Endothelial cell of umbilical vein (primary cell): ENCODE results near the gene CCDC40. TPM values are rescaled to one million over a fixed set of nuclear protein-coding genes. Genes with fewer than 3 reads are reported as not detected.

Experiments
- BruUV-seq: library from RNA; stranded (reverse); fragments of 400-500 nt; replicated peaks from 2 replicates; lab custom pipeline; 2021; lab: Mats Ljungman, UMichigan
- CTCF ChIA-PET: fragments of 300-600, 350-600 bp; sonication (Branson Sonifier 250); formaldehyde crosslinking; loops from one replicate; lab custom pipeline; 2021; ENCODE audit warnings: antibody characterized with exemption, inconsistent platforms; lab: Charles Lee
- POLR2A ChIA-PET: fragments of 300-600, 350-600 bp; sonication (Branson Sonifier 250); formaldehyde crosslinking; loops from one replicate; lab custom pipeline; 2021; ENCODE audit warnings: antibody characterized with exemption, inconsistent platforms; lab: Charles Lee
- DNase-seq: peaks from one replicate; pipeline ENCODE4 v3.0.0-alpha.2; 2011; ENCODE audit warnings: low read depth, low spot score
- FAIRE-seq: peaks from 2 replicates; lab custom pipeline; 2011; peaks lifted over from hg19 to GRCh38; lab: Jason Lieb, UNC
- H2AFZ ChIP-seq: 2 replicates; pipeline ENCODE4 v1.6.0; 2012; ENCODE audit warnings: low read depth, low read length, control low read depth, inconsistent platforms
- H3K27ac ChIP-seq: 2 replicates; pipeline ENCODE4 v1.5.1; 2011; ENCODE audit warnings: low read depth, mild to moderate bottlenecking, control low read depth, low read length, moderate library complexity; ENCODE audit not compliant: insufficient read depth
- H3K27me3 ChIP-seq, 2 experiments: 2 replicates each; pipeline versions ENCODE4 v1.6.0 to v1.6.1; 2011; ENCODE audit warnings: low read length in 2 of 2, mixed read lengths in 1 of 2; ENCODE audit not compliant: control insufficient read depth in 2 of 2, insufficient read depth in 2 of 2
- H3K36me3 ChIP-seq, 2 experiments: 2 replicates in 1 of 2; 3 replicates in 1 of 2; pipeline ENCODE4 v1.5.1; 2011; ENCODE audit warnings: low read length in 2 of 2, mild to moderate bottlenecking in 1 of 2, moderate library complexity in 1 of 2; ENCODE audit not compliant: control insufficient read depth in 2 of 2, insufficient read depth in 2 of 2; ENCODE audit errors: extremely low read depth in 1 of 2
- H3K4me1 ChIP-seq: 3 replicates; pipeline ENCODE4 v1.5.1; 2011; ENCODE audit warnings: mild to moderate bottlenecking, low read length; ENCODE audit not compliant: control insufficient read depth, insufficient read depth; ENCODE audit errors: extremely low read depth
- H3K4me2 ChIP-seq: 2 replicates; pipeline ENCODE4 v1.6.1; 2011; ENCODE audit warnings: low read length, control low read depth, mixed read lengths; ENCODE audit not compliant: insufficient read depth
- H3K4me3 ChIP-seq, 3 experiments: fragments of 200-600 bp in 1 of 3; sonication (generic), shearing (Covaris generic) in 1 of 3; replicated peaks in 1 of 3; 2 replicates each; pipeline ENCODE4 v1.5.1; 2011 to 2016; ENCODE audit warnings: control low read depth in 3 of 3, low read length in 3 of 3, mild to moderate bottlenecking in 2 of 3, inconsistent platforms in 1 of 3, low read depth in 1 of 3, moderate library complexity in 1 of 3; ENCODE audit not compliant: insufficient read depth in 1 of 3
- H3K79me2 ChIP-seq: 2 replicates; pipeline ENCODE4 v1.6.0; 2012; ENCODE audit warnings: low read length, inconsistent platforms; ENCODE audit not compliant: control insufficient read depth, insufficient read depth
- H3K9ac ChIP-seq: replicated peaks from 2 replicates; pipeline ENCODE3; 2011; ENCODE audit warnings: low read length, control low read depth; ENCODE audit not compliant: insufficient read depth; ENCODE audit errors: extremely low read depth
- H3K9me1 ChIP-seq: replicated peaks from 3 replicates; pipeline ENCODE4 v1.6.0; 2011; ENCODE audit warnings: mild to moderate bottlenecking, low read length; ENCODE audit not compliant: control insufficient read depth, insufficient read depth; ENCODE audit errors: extremely low read depth
- H3K9me3 ChIP-seq: replicated peaks from 2 replicates; pipeline ENCODE4 v1.5.1; 2012; ENCODE audit warnings: low read length, inconsistent platforms; ENCODE audit not compliant: control insufficient read depth, insufficient read depth
- H4K20me1 ChIP-seq: replicated peaks from 2 replicates; pipeline ENCODE3; 2011; ENCODE audit warnings: mild to moderate bottlenecking, low read length; ENCODE audit not compliant: control insufficient read depth, insufficient read depth; ENCODE audit errors: extremely low read depth
- EZH2 ChIP-seq: IDR thresholded peaks from 2 replicates; pipeline ENCODE4 v1.6.1; 2012; ENCODE audit warnings: borderline replicate concordance, low read depth, mild to moderate bottlenecking, moderate library complexity, low read length, inconsistent platforms; ENCODE audit not compliant: severe bottlenecking
- FOS ChIP-seq: IDR thresholded peaks from 2 replicates; pipeline ENCODE4 v1.6.1; 2011; ENCODE audit warnings: mild to moderate bottlenecking, low read length, moderate library complexity, borderline replicate concordance; ENCODE audit not compliant: insufficient read depth
- GATA2 ChIP-seq: IDR thresholded peaks from 2 replicates; pipeline ENCODE4 v1.7.0; 2011; ENCODE audit warnings: low read depth, mild to moderate bottlenecking, moderate library complexity, mixed read lengths, low read length; ENCODE audit not compliant: insufficient read length, insufficient read depth
- JUN ChIP-seq: IDR thresholded peaks from 2 replicates; pipeline ENCODE4 v1.6.1; 2011; ENCODE audit warnings: borderline replicate concordance, low read depth; ENCODE audit not compliant: insufficient read length, insufficient read depth
- MYC ChIP-seq: IDR thresholded peaks from one replicate; pipeline ENCODE4 v1.6.1; 2011; ENCODE audit warnings: mild to moderate bottlenecking, low read depth, low read length
- POLR2A ChIP-seq: IDR thresholded peaks from 2 replicates; pipeline ENCODE4 v1.6.1; 2012; ENCODE audit warnings: low read depth, mild to moderate bottlenecking, control low read depth, low read length
- POLR2AphosphoS5 ChIP-seq: IDR thresholded peaks from 2 replicates; pipeline ENCODE4 v1.6.1; 2012; ENCODE audit warnings: low read depth, mild to moderate bottlenecking, control low read depth, low read length, moderate library complexity; ENCODE audit not compliant: insufficient read depth
- dilution Hi-C: fragments of 300-500 bp; cut with MboI; formaldehyde crosslinking; loops from one replicate; pipeline ENCODE4 v1.15.0; 2019; ENCODE audit warnings: low sequenced_read_pairs; ENCODE audit not compliant: extremely low pct_ligation_motif_present
- intact Hi-C: fragments of 100-400 bp; cut with micrococcal nuclease; formaldehyde crosslinking; loops from one replicate; pipeline ENCODE4 v1.10.0; 2022
- polyA plus RNA-seq, 4 experiments: library from polyadenylated mRNA; depleted of rRNA in 3 of 4; stranded (reverse) in 3 of 4; unstranded in 1 of 4; fragments of >200 nt; gene quantifications; 2 replicates each; pipeline versions ENCODE4 v1.2.1 to v1.2.3, GENCODE V29; 2011 to 2012; ENCODE audit warnings: missing spikeins in 1 of 4
- total RNA-seq: library from RNA; stranded (reverse); gene quantifications from 2 replicates; pipeline ENCODE4 v1.2.3, GENCODE V29; 2021
- TF ChIP-seq, protein P1 (sequence below), 2 donors: IDR thresholded peaks; 1 replicate in 1 of 2; 2 replicates in 1 of 2; pipeline ENCODE4 v1.5.1; 2011; ENCODE audit warnings: low read length in 2 of 2, mild to moderate bottlenecking in 2 of 2, moderate library complexity in 2 of 2, control low read depth in 1 of 2, inconsistent platforms in 1 of 2, low read depth in 1 of 2; ENCODE audit not compliant: insufficient read depth in 1 of 2; ENCODE audit errors: extremely low read depth in 1 of 2

The CCDC40 gene
- total and polyA plus RNA-seq, 2 donors (not counting 3 experiments of a cell fraction or from before 2014, with no cell fraction given) = 1.4 to 5.5 TPM

DNA sequence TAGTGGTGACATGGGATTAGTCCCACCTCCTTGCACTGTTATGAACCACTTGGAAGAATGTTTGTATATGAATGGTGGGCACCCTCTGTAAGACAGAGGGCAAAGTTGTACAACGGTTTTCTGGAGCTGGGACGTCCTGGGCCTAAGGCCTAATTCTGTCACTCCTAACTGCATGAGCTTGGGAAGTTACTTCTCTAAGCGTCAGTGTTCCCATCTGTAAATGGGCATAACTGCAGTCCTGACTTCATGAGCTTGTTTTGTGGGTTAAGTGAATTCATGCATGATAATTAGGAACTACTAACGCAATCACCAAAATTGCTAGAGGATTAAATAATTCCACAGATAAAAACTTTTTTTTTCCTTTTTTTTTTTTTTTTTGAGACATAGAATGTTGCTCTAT, 2.6 kb upstream of the CCDC40 start:
- Histone ChIP-seq H3K4me1 (peaks cover 15% of the 10 kb centered on the region), H2AFZ (no peak overlapping the region), H3K36me3 (no peaks in the 10 kb centered on the region), H3K4me2 (no peak overlapping the region), H3K27ac (no peak overlapping the region), H3K9me3 (no peaks in the 10 kb centered on the region), H3K9me1 (no peaks in the 10 kb centered on the region), H3K9ac (no peak overlapping the region), H3K79me2 (peaks cover 38% of the 10 kb centered on the region), H3K4me3 (no peak overlapping the region), H4K20me1 (no peaks in the 10 kb centered on the region), H3K27me3 (no peaks in the 10 kb centered on the region)
- TF ChIP-seq POLR2AphosphoS5 (no peak), POLR2A (no peak), EZH2 (no peak), JUN (no peak), MYC (no peak), FOS (no peak), GATA2 (no peak)
- TF ChIP-seq, protein P1, sequence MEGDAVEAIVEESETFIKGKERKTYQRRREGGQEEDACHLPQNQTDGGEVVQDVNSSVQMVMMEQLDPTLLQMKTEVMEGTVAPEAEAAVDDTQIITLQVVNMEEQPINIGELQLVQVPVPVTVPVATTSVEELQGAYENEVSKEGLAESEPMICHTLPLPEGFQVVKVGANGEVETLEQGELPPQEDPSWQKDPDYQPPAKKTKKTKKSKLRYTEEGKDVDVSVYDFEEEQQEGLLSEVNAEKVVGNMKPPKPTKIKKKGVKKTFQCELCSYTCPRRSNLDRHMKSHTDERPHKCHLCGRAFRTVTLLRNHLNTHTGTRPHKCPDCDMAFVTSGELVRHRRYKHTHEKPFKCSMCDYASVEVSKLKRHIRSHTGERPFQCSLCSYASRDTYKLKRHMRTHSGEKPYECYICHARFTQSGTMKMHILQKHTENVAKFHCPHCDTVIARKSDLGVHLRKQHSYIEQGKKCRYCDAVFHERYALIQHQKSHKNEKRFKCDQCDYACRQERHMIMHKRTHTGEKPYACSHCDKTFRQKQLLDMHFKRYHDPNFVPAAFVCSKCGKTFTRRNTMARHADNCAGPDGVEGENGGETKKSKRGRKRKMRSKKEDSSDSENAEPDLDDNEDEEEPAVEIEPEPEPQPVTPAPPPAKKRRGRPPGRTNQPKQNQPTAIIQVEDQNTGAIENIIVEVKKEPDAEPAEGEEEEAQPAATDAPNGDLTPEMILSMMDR (IDR thresholded peaks at IDR 0.05; ENCODE audit: extremely low read depth in 1 of 2, insufficient read depth in 1 of 2, low read depth in 1 of 2, low read length in 2 of 2) = no peak
- BruUV-seq = no TSS peak
- dilution Hi-C loops (no loop called here), intact Hi-C loops (no loop called here)
- CTCF ChIA-PET = interaction anchor here (1.7 to 3.3 kb wide), 2 partner anchors 25 to 68 kb away, joined by 6 to 20 read pairs; partner anchors contain the start of gene GAA
- POLR2A ChIA-PET = interaction anchor here (0.7 kb wide), 1 partner anchor 68 kb away, joined by 4 read pairs; the partner anchor contains the start of gene GAA
- FAIRE-seq = no peak
- no peak for DNase-seq
